NCI-H226 (cell line): ENCODE measurements around the gene NDUFC2.
"Not testable (repeated sequence)": the region's sequence is repeated elsewhere in the genome, so short reads cannot be mapped to it uniquely, and the experiment has no call there.

Source experiments
- DNase-seq: peaks from one replicate; pipeline ENCODE4 v3.0.0-alpha.2; 2015

The NDUFC2 gene

GRCh38 chr11:78078218-78079167 lies 1.2 kb downstream of the NDUFC2 start:
- no peak for DNase-seq

DNA sequence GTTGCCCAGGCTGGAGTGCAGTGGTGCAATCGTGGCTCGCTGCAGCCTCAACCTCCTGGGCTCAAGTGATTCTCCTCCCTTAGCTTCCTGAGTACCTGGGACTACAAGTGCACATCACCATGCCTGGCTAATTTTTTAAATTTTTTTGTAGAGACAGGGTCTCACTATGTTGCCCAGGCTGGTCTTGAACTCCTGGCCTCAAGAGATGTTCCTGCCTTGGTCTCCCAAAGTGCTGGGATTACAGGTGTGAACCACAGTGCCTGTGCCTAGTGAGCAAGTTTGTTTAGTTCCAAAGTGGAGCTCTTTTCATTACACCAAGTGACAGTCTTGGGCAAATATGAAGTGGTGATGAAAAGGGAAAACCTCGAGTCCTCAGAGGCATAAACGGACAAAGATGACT lies 2.1 kb downstream of the NDUFC2 start:
- DNase-seq = not testable (repeated sequence)

DNA sequence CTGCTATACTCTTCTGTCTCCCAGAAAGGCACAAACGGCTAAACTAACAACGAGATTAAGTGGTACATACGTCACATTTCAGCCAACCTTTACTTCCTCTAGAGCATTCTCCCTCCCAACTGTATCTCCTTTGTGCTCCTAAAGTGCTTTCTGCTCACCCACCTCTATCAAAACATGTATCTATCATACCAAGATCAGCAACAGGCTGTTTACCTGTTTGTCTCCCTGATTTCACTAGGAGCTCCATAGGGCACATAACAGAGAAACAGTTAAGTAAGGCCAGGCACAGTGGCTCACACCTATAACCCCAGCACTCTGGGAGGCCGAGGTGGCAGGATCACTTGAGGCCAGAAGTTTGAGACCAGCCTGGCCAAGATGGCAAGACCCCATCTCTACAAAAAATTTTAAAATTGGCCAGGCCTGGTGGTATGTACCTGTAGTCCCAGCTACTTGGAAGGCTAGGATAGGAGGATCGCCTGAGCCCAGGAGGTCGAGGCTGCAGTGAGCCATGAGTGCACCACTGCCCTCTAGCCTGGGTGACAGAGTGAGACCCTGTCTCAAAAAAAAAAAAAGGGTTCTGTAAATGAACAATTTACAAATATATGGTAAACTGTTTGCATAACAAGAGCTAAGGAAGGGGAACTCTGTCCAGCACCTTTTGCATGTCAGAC lies 2.8 kb downstream of the NDUFC2 start:
- no peak for DNase-seq

DNA sequence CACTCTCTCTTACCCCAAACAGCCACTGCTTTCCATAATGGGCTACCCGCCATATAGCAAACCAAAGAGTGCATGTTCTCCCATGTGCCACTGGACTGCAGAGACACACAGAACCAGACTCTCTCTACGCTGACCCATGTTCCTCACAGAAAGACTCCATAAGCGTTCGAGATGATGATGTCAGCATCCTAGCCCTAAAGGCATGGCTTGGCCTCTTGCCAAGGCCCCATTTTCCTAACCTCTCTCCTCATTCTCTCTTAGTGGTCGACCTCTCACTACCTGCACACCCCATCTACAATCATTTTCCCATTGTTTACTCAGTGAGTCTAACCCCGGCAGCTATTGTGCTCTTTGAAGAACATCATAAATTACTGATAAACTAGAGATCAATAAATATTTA lies 4.9 kb downstream of the NDUFC2 start:
- DNase-seq = no peak

GRCh38 chr11:78072455-78072854 lies 7.2 kb downstream of the NDUFC2 start:
- DNase-seq = peak; percentile 9

DNA sequence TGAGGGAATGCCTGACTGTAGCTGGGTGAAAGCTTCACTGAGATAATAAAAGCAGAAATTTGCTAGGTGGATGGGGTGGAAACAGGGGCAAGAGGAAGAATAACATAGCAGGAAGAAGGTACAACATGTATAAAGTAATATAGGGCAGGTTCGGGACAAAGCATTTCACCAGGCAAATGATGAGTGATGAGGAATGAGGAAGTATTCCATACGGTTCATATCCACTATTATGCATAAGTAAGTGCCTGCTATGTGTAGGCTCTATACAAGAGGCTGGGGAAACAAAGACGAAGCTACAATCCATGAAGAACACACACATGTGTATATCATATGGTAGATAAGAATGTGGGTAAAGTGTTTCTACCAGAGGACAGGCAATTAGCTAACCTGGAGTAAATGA lies 7.9 kb downstream of the NDUFC2 start:
- no peak for DNase-seq

DNA sequence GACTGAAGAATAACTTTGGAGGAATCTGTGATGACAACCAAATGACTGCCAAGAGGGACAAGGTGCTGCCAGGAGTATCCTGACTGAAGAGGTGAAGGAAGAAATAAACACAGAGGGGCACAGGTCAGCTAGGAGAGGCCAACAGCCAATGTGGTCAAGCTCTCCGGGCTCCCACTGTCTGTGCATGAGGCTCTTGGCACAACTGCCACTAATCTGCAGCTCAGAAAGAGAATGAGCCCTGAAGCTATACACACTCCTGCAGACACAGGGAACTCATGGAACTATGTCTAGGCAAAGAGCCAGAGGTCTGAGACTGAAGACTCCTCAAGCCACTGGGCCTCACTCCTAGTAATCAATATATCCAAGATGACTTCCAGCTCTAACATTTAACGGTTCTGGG lies 9.0 kb downstream of the NDUFC2 start:
- no peak for DNase-seq

GRCh38 chr11:78069465-78069864 lies 10.2 kb downstream of the NDUFC2 start:
- DNase-seq = no peak

- DNase-seq = no peak
Observed at GRCh38 chr11:78067704-78068103, 12.0 kb downstream of the NDUFC2 start.

GRCh38 chr11:78066471-78066870 lies 13.2 kb downstream of the NDUFC2 start:
- no peak for DNase-seq

DNA sequence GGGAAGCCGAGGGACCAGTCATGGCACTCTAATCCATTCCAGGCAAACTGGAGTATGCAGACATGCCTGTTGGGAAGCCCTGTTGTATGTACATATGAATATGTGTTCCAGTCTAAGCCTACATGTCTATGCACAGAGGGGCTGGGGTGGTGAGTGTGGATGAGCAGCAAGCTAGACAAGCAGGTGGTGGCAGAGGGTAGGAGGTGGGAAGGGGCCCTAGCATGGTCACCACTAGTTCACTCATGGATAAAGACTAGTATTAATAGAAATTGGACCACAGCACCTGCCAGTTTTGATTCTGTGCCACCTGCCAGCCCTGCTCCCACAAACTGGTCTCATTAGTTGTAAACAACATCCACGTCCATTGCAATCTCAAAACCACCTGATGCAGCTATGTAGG lies 14.5 kb downstream of the NDUFC2 start:
- no peak for DNase-seq

GRCh38 chr11:78063440-78064181 lies 16.1 kb downstream of the NDUFC2 start, which contains the start of gene THRSP:
THRSP (plus strand) TSS chr11:78063861; CDS start chr11:78063882, 21 bp downstream.
- DNase-seq = no peak

DNA sequence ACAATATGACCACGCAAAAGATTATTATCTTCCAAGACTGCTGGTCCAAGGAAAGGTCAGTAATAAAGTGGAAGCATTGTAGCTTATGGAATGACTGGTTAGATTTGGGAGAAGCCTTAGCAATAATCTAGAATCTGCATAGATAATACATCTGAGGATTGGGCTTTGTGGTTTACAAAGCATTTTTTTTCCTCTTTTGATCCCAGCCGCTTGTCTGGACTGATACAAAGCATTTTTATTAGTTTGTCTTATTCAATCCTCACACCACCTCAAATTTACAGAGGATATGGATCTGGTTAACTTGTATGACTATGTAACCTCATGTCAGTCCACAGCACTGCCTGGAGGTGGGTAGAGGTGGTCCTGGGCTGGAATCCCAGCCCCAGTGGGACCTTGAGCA lies 17.0 kb downstream of the NDUFC2 start:
- no peak for DNase-seq

GRCh38 chr11:78061921-78062311 lies 17.7 kb downstream of the NDUFC2 start:
- DNase-seq = peak; percentile 64

DNA sequence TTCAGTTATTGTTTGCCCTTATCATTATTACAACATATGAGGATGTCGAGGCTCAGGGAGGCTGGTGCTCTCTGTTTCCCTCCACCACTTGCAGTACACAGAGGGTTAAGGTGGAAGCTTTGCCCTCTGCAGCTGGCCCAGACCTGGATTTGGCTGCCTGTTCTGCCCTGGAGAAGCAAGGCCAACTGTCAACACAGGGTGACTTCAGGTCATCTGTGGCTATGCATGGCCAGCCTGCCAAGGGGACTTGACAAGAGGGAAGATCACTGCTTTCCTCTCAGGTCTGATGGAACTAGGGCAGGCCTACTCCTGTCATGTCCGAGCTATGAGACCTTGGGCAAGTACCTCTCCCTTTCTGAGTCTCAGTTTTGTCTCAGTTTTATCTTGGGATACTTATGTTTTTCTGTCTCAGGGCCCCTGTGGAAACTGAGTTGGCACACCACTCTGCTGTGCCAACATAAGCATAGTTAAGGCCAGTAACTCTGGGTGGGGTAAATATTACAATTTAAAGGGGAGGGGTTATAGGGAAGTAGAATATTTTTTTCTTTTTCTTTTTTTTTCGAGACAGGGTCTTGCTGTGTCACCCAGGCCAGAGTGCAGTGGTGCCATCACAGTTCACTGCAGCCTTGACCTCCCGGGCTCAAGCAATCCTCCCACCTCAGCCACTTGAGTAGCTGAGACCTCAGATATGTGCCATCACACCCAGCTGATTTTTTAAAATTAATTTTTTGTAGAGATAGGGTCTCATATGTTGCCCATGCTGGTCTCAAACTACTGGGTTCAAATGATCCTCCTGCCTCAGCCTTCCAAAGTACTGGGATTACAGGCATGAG lies 18.4 kb downstream of the NDUFC2 start:
- no peak for DNase-seq

DNA sequence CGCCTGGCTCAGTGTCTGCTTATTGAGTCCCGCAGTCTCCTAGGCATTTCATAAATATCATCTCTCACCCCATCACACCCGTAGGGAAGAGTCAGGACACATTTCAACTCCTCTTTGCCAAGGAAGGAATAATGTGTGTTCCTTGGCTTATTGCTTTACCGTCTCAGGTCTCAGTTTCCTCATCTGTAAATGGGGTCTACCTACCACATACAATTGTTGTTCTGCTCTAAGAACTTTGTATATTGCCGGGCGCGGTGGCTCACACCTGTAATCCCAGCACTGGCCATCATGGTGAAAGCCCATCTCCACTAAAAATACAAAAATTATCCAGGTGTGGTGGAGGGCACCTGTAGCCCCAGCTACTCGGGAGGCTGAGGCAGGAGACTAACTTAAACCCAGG lies 19.1 kb downstream of the NDUFC2 start:
- DNase-seq = no peak

GRCh38 chr11:78059749-78060328 lies 19.8 kb downstream of the NDUFC2 start:
- DNase-seq = not testable (repeated sequence)

- no peak for DNase-seq
Observed at GRCh38 chr11:78057462-78058055, 22.1 kb downstream of the NDUFC2 start.

GRCh38 chr11:78056093-78056492 lies 23.6 kb downstream of the NDUFC2 start:
- DNase-seq = no peak

- no peak for DNase-seq
Observed at GRCh38 chr11:78054971-78055370, 24.7 kb downstream of the NDUFC2 start.

DNA sequence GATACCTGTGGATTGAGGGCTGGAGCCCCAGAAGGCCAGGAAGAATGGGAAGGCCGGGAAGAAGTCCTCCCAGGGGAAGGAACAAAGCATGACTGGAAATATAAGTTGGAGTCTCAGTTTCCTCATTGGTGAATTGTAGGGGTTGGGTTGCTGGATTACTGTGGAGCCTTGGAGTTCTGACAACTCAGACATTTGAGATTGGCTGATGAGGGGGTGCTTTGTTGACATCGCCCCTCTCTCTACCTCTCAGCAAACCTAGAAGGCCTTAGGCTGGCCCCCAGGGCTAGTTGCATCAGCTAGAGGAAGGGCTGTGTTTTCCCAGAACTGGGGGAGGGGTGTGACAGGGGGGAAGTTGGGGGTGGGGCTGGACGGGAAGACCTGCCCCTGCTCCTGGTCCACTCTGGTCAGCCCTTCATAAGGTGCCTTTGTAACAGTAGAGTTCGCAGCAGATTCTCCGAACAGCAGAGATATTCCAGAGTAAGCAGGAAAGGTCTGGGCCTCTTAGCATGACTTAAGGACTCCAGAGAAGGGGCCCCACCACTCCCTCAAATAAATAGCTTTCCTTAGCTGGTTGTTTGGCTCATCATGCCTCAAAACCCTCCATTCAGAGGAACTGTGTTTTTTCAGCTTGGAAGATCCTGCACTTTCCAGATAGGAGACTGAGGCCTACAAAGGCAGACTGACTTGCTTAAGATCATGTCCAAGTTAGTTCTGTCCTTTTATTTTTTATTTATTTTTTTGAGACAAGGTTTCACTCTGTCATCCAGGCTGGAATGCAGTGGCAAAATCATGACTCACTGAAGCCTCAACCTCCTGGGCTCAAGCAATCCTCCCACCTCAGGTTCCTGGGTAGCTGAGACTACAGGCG lies 28.5 kb downstream of the NDUFC2 start:
- DNase-seq = peak; percentile 77
